Head of caudate nucleus (tissue), 42 donors: Measurements from ENCODE around the gene SPATS2L.
A peak's percentile ranks its signal among the peaks of the same experiment; 100 is the strongest.

Experiments used
- DNase-seq, 42 donors: peaks; one replicate each; pipeline versions ENCODE4 v3.0.0 to v3.0.0-alpha.2; 2020 to 2021; ENCODE audit warnings: mixed read lengths in 7 of 42
- intact Hi-C: fragments of 100-400 bp; cut with DNase I; formaldehyde crosslinking; loops from one replicate; pipeline ENCODE4 v1.15.0; 2022

SPATS2L gene

GRCh38 chr2:200419325-200419724, 112.8 kb downstream of the SPATS2L start:
- no peak for DNase-seq
- intact Hi-C loops = no loop called here

GRCh38 chr2:200421270-200421669, 114.8 kb downstream of the SPATS2L start:
- intact Hi-C loops = no loop called here
- no peak for DNase-seq

- no peak for DNase-seq
- intact Hi-C loops = no loop called here
These were observed 115.6 kb downstream of the SPATS2L start for GRCh38 chr2:200422071-200422470.

- intact Hi-C loops = no loop called here
These were observed 116.2 kb downstream of the SPATS2L start for GRCh38 chr2:200422532-200423261.

GRCh38 chr2:200423541-200423940, 117.0 kb downstream of the SPATS2L start:
- no peak for DNase-seq
- intact Hi-C loops = no loop called here

More at GRCh38 chr2:200422532-200423261, 116.2 kb downstream of the SPATS2L start:
- DNase-seq = no peak

GRCh38 chr2:200425026-200425821, 118.7 kb downstream of the SPATS2L start:
- intact Hi-C loops = no loop called here

GRCh38 chr2:200426754-200427153, 120.3 kb downstream of the SPATS2L start:
- intact Hi-C loops = no loop called here
- DNase-seq = no peak

More at GRCh38 chr2:200425026-200425821, 118.7 kb downstream of the SPATS2L start:
- no peak for DNase-seq

- no peak for DNase-seq
- intact Hi-C loops = no loop called here
These were observed 122.6 kb downstream of the SPATS2L start for GRCh38 chr2:200428961-200429665.

GRCh38 chr2:200430017-200430416, 123.5 kb downstream of the SPATS2L start:
- intact Hi-C loops = no loop called here
- no peak for DNase-seq

GRCh38 chr2:200431996-200432705, 125.7 kb downstream of the SPATS2L start:
- no peak for DNase-seq
- intact Hi-C loops = no loop called here

- intact Hi-C loops = no loop called here
- no peak for DNase-seq
These were observed 128.9 kb downstream of the SPATS2L start for GRCh38 chr2:200435379-200435778.

- DNase-seq = no peak
- intact Hi-C loops = no loop called here
These were observed 131.8 kb downstream of the SPATS2L start for GRCh38 chr2:200438251-200438650.

GRCh38 chr2:200438846-200439245, 132.4 kb downstream of the SPATS2L start:
- intact Hi-C loops = no loop called here
- DNase-seq = no peak

- intact Hi-C loops = no loop called here
- no peak for DNase-seq
These were observed 133.5 kb downstream of the SPATS2L start for GRCh38 chr2:200439981-200440380.

- intact Hi-C loops = no loop called here
- peak in 2 of 42 donors; percentile 26 to 28 for DNase-seq
These were observed 136.0 kb downstream of the SPATS2L start for GRCh38 chr2:200442471-200442870.

GRCh38 chr2:200443376-200443775, 136.9 kb downstream of the SPATS2L start:
- intact Hi-C loops = no loop called here
- no peak for DNase-seq

- intact Hi-C loops = no loop called here
These were observed 137.4 kb downstream of the SPATS2L start for GRCh38 chr2:200443916-200444315.

GRCh38 chr2:200444530-200444929, 138.0 kb downstream of the SPATS2L start:
- intact Hi-C loops = no loop called here
- no peak for DNase-seq

More at GRCh38 chr2:200443916-200444315, 137.4 kb downstream of the SPATS2L start:
- DNase-seq = no peak

- intact Hi-C loops = no loop called here
These were observed 138.8 kb downstream of the SPATS2L start for GRCh38 chr2:200445284-200445683.

More at GRCh38 chr2:200445284-200445683, 138.8 kb downstream of the SPATS2L start:
- DNase-seq = no peak
